Activated gamma-delta T cell treated with anti-CD3 and anti-CD28 coated beads, Interleukin-2, amount 50 U/mL, for 16 hours (primary cell): Measurements from ENCODE around the gene SDK1.

Source experiments
- DNase-seq: peaks from one replicate; pipeline ENCODE4 v3.0.0-alpha.2; 2020; ENCODE audit warnings: low read depth

Gene SDK1

GRCh38 chr7:3591219-3591618 is 290.2 kb downstream of the SDK1 start:
- no peak for DNase-seq

DNA sequence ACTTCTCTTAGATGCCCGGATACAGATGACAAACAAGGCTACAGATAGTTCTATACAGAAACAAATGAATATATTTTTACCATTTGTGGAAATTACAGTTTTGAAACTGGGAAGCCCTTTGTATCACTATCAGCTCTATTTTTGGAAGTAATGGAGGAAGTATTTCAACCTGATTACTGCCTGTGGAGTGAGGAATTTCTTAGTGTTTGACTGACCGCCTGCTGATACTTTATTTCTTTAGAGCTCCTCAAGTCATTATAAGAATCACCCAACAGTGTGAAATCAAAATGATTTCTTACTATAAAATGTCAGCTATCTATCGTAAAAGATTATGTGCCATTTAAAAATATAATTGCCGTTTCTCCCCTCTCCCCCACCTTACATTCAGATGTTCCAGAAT is 290.9 kb downstream of the SDK1 start:
- no peak for DNase-seq

DNA sequence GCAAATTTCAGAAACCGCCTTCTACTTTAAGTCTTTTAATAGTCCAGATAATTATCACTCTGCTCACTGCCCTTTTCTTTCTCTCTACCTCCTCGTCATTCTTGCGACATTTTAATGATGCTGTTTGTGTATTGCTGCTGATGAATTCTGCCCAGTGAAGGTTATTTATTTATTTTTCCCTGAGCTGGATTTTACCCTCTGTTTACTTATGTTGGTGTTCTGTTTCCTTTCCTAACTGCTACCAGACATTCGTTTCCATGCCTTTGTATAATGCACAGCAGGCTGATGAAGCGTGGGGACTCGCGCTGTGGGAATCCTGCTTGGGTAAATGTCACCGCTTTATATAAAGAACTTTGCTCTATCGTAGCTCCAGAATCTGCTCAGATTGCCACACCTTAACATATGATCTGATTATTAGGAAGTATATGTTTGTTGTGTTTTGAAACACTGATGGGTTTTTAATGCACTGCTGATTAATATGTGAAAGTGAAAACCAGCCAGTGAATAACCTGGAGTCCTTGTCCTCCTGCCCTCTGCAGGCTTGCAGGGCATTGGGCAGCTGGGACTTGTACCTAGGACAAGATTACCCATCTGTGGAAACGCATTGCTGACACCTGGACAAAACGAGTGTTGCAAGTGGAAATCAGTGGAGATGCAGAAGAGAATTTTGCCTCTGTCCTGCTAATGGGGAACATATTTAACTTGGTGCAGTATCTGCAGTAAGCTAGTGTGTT is 291.5 kb downstream of the SDK1 start:
- DNase-seq, result no peak

DNA sequence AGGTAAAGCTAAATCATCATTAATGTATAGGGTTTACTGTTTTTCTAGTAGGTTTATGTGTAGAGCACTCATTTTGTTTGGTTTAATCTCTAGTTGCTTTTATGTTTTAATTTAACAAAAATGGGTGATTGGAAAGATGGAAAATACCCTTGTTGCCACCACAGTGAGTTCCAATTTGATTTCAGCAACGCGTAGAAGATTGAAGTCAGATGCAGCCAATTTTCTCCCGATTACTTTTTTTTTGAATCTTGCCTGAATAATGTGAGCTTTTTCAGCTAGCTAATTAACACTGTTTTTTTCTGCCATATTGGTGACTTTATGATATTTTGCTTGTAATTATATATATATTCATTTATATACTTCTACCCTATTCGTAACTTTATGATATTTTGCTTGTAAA is 293.8 kb downstream of the SDK1 start:
- no peak for DNase-seq

- no peak for DNase-seq
Measured at GRCh38 chr7:3598854-3599253, 297.8 kb downstream of the SDK1 start.

DNA sequence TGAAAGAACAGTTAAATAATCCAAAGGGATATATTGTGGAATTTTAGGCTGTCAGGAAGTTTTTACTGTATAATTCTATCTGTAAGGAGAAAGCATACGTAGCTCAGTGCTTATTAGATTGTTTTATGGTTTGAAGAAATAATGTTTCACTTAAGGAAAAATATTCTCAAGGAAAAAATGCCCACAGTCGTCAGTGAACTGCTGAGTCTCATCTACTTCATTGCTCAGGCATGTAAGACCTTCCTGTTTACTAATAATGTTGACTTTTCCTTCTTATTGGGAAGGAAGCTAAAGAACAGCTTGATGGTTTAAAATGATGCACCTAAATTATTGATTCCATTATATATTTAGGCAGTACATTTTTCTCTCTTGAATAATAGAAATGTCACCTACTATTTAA is 304.2 kb downstream of the SDK1 start:
- DNase-seq, result no peak

GRCh38 chr7:3606436-3606835 is 305.4 kb downstream of the SDK1 start:
- DNase-seq, result no peak

DNA sequence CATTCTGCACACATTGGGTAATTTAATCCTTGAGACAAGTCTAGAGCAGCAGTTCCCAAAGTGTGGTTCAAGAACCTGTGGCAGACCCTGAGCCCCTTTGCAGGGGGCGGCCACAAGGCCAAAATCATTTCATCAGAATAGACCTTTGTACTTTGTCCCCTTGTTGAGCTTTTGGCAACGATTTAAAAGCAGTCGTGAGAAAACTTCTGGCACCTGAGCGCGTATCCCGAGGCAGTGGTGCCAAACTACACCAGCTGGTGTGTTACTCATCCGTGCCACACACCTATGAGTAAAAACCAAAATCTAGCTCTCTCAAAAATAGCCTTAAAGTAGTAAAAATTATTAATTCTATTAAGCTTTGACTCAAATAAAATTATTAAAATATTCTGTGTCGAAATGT is 306.8 kb downstream of the SDK1 start:
- DNase-seq, result no peak

DNA sequence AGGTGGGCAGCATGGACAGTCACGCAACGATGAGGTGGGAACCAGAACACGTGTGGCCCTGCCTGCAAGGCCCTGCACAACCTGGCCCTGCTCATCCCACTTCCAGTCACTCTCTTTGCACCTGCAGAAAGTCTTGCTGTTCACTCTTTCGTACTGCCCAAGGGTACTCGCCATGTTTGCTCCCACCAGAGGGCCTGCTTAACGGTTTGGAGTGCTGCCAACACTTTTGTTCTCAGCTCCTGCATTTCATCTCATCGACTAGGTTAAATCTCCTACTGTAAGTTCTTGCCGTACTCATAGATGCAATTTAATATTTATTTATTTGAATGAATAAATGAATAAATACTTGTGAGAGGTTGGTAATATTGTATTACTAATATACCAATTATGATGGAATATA is 315.3 kb downstream of the SDK1 start:
- no peak for DNase-seq

- DNase-seq, result no peak
Measured at GRCh38 chr7:3630081-3630480, 329.0 kb downstream of the SDK1 start.

- DNase-seq, result no peak
Measured at GRCh38 chr7:3634396-3634795, 333.3 kb downstream of the SDK1 start.

DNA sequence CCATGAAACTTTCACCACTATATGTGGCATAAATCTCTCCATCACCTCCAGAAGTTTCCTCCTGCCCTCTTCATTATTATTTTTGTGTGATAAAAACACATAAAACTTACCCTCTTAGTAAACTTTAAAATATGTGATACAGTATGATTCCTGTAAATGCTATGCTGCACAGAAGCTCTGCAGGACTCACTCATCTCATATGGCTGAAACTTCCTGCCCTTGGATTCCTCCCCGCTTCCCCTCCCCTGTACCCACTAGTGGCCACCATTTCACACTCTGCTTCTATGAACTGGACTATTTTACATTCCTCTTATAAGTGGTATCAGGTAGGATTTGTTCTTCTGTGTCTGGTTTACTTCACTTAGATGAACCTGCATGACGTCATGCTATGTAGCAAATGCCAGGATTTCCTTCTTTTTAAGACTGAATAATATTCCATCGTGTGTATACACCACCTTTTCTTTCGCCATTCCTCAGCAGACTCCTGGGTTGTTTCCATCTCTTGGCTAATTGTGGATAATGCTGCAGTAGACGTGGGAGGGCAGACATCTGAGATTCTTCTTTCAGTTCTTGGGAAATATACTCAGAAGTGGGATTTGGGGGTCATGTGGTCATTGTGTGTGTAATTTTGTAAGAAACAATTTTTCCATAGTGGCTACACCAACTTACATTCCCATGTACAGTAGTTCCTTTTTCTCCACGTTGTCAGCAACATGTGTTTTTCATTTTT is 335.2 kb downstream of the SDK1 start:
- DNase-seq, result no peak

GRCh38 chr7:3639253-3639652 is 338.2 kb downstream of the SDK1 start:
- DNase-seq, result no peak

GRCh38 chr7:3641582-3641981 is 340.5 kb downstream of the SDK1 start:
- no peak for DNase-seq

- DNase-seq, result no peak
Measured at GRCh38 chr7:3643091-3643490, 342.0 kb downstream of the SDK1 start.

DNA sequence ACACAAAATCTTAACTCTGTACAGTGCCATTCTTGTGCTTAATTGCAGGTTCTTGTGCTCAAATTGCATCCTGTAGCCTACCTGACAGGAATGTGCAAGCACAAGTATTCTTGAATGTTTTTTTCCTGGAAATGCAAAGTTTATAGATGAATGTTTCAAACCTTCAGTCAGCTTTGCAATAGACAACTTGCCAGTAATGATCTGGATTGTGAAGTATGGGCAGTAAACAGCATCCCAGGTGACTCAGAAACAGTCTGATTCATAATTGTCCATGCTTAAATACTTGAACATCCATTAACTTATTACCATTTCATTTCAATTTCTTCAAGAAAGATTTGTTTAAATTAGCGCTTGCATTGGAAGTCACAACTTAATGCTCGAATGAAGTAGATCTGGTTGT is 347.2 kb downstream of the SDK1 start:
- DNase-seq, result no peak

GRCh38 chr7:3649250-3649649 is 348.2 kb downstream of the SDK1 start:
- no peak for DNase-seq

- DNase-seq, result no peak
Measured at GRCh38 chr7:3649678-3650440, 348.8 kb downstream of the SDK1 start.

DNA sequence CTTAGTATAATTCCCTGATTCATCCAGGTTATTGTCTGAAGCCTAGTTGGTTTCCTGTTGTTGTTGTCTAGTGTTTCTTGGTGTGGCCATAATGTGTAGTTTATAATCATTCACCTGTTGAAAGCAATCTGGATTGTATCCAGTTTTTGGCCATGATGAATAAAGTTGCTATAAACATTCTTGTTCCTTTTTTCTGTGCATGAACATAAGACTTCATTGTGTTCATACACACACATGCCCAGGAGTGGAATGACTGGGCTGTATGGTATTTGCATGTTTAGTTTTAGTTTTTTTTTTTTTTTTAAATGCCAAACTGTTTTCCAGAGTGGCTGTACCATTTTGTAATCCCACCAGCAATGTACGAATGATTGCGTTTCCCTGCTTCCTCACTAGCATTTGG is 349.8 kb downstream of the SDK1 start:
- DNase-seq, result no peak

- no peak for DNase-seq
Measured at GRCh38 chr7:3655635-3656034, 354.6 kb downstream of the SDK1 start.

DNA sequence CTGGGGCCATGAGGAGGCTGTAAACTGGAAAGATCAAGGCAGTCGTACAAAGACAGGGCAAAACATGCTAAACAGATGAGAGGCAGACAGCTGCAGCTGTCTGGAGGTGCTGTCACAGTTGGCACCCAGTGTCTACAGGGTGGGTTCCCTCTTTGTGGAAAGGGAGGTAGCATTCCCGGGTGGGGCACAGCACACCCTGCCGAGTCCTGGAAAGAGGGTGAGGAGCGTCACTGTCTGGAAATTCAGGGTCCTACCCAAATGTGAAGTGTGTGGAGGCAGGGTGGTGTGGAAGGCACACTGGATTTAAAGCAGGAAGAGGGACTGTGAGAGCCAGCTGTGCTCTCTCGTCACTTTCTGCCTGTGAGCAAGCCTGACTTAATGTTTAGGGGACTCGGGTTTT is 356.2 kb downstream of the SDK1 start:
- no peak for DNase-seq

DNA sequence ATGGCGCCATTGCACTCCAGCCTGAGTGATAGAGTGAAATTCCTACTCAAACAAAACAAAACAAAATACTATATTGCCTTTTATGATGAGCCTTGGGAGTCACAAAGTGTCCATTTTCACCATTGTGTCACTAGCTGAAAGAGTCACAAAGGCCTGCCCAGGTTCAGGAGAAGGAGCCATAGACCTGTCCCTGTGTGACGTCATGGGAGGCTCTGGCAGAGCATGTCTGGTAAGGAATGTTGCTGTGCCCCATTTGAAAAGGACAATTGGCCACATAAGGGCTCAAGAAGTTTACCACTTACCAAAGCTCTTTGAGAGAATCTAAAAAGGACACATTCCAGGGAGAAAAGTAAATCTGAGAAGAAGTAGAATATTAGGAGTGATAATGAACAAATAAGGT is 367.7 kb downstream of the SDK1 start:
- no peak for DNase-seq

GRCh38 chr7:3670898-3671297 is 369.8 kb downstream of the SDK1 start:
- DNase-seq, result no peak
